GM10847 (cell line): Measurements from ENCODE around the gene PODXL2.

Source experiments
- POLR2A ChIP-seq: IDR thresholded peaks from 2 replicates; pipeline ENCODE4 v1.6.1; 2011; ENCODE audit not compliant: insufficient read length; ENCODE audit errors: extremely low read depth

PODXL2 gene

GRCh38 chr3:127691974-127692373, 63.0 kb downstream of the PODXL2 start:
- TF ChIP-seq POLR2A: no peak

GRCh38 chr3:127692501-127693335, 63.7 kb downstream of the PODXL2 start:
- TF ChIP-seq POLR2A: no peak

- no peak for TF ChIP-seq POLR2A
These were observed 64.4 kb downstream of the PODXL2 start for GRCh38 chr3:127693336-127693843.

GRCh38 chr3:127694467-127695215, 65.7 kb downstream of the PODXL2 start:
- no peak for TF ChIP-seq POLR2A

GRCh38 chr3:127697551-127698240, 68.7 kb downstream of the PODXL2 start:
- no peak for TF ChIP-seq POLR2A

GRCh38 chr3:127698286-127698685, 69.3 kb downstream of the PODXL2 start:
- no peak for TF ChIP-seq POLR2A

- no peak for TF ChIP-seq POLR2A
These were observed 69.9 kb downstream of the PODXL2 start for GRCh38 chr3:127698691-127699415.

- TF ChIP-seq POLR2A: no peak
These were observed 70.7 kb downstream of the PODXL2 start for GRCh38 chr3:127699416-127700300.

GRCh38 chr3:127700406-127700805, 71.4 kb downstream of the PODXL2 start:
- no peak for TF ChIP-seq POLR2A

GRCh38 chr3:127701280-127701911, 72.4 kb downstream of the PODXL2 start:
- TF ChIP-seq POLR2A: no peak

GRCh38 chr3:127702151-127702578, 73.2 kb downstream of the PODXL2 start:
- no peak for TF ChIP-seq POLR2A

GRCh38 chr3:127706312-127706711, 77.3 kb downstream of the PODXL2 start:
- no peak for TF ChIP-seq POLR2A

- no peak for TF ChIP-seq POLR2A
These were observed 77.9 kb downstream of the PODXL2 start for GRCh38 chr3:127706785-127707351.
